HS-27A (cell line): ENCODE results near the gene SLC24A4.

Source experiments
- DNase-seq: peaks from one replicate; pipeline ENCODE4 v3.0.0-alpha.2; 2012; ENCODE audit warnings: low read depth, missing footprints

The SLC24A4 gene

GRCh38 chr14:92546347-92547053, 223.5 kb downstream of the SLC24A4 start:
- no peak for DNase-seq

GRCh38 chr14:92549105-92549858, 226.3 kb downstream of the SLC24A4 start:
- DNase-seq, result no peak

GRCh38 chr14:92549859-92550230, 226.9 kb downstream of the SLC24A4 start:
- no peak for DNase-seq
